RWPE2 (cell line): ENCODE measurements around the gene NTNG2.

Experiments used
- ATAC-seq: fragments of 200-7000 bp; cut with Tn5 transposase; 3 replicates; pipeline ENCODE4 v1.9.1; 2021; ENCODE audit warnings: low read depth
- DNase-seq: peaks from one replicate; pipeline ENCODE4 v3.0.0-alpha.2; 2020; ENCODE audit warnings: low spot score
- H3K27ac ChIP-seq: fragments of 450-650 bp; 2 replicates; pipeline ENCODE4 v1.5.1; 2017; ENCODE audit warnings: mild to moderate bottlenecking; ENCODE audit not compliant: poor library complexity, severe bottlenecking
- H3K27me3 ChIP-seq: fragments of 250-450 bp; sonication (Bioruptor Pico); 2 replicates; pipeline ENCODE4 v1.5.1; 2021; ENCODE audit warnings: mild to moderate bottlenecking, moderate library complexity; ENCODE audit not compliant: insufficient read depth, poor library complexity, severe bottlenecking
- H3K36me3 ChIP-seq: fragments of 250-450 bp; sonication (Bioruptor Pico); 2 replicates; pipeline ENCODE4 v1.5.1; 2020; ENCODE audit warnings: low read depth, mild to moderate bottlenecking, moderate library complexity
- H3K4me1 ChIP-seq: fragments of 250-450 bp; sonication (Bioruptor Pico); 2 replicates; pipeline ENCODE4 v1.5.1; 2021; ENCODE audit warnings: mild to moderate bottlenecking, moderate library complexity; ENCODE audit not compliant: insufficient read depth, poor library complexity, severe bottlenecking
- H3K4me3 ChIP-seq: fragments of 250-450 bp; sonication (Bioruptor Pico); 2 replicates; pipeline ENCODE4 v1.5.1; 2021; ENCODE audit warnings: mild to moderate bottlenecking, moderate library complexity; ENCODE audit not compliant: severe bottlenecking
- H3K9me3 ChIP-seq: fragments of 250-450 bp; sonication (Bioruptor Pico); 2 replicates; pipeline ENCODE4 v1.5.1; 2021; ENCODE audit warnings: mild to moderate bottlenecking, moderate library complexity; ENCODE audit not compliant: severe bottlenecking
- CTCF ChIP-seq: fragments of 450-650 bp; IDR thresholded peaks from one replicate; pipeline ENCODE4 v1.5.1; 2017; ENCODE audit warnings: mild to moderate bottlenecking, moderate library complexity; ENCODE audit not compliant: poor library complexity, severe bottlenecking

NTNG2 gene

GRCh38 chr9:132232522-132232921 lies 70.7 kb downstream of the NTNG2 start:
- Histone ChIP-seq H3K36me3 (no peaks in the 10 kb centered on the region), H3K27me3 (no peaks in the 10 kb centered on the region), H3K9me3 (no peaks in the 10 kb centered on the region), H3K4me3 (no peak overlapping the region), H3K27ac (no peak overlapping the region), H3K4me1 (no peaks in the 10 kb centered on the region)
- no peak for DNase-seq
- TF ChIP-seq CTCF: no peak
- ATAC-seq: no peak

- no peak for TF ChIP-seq CTCF
- H3K36me3 ChIP-seq: no peaks in the 10 kb centered on the region
- no peak overlapping the region for H3K27ac ChIP-seq
- no peak overlapping the region for H3K4me3 ChIP-seq
- no peaks in the 10 kb centered on the region for H3K27me3 ChIP-seq
- ATAC-seq (no peak), DNase-seq (no peak)
- no peaks in the 10 kb centered on the region for H3K4me1 ChIP-seq
- H3K9me3 ChIP-seq: no peaks in the 10 kb centered on the region
Measured at GRCh38 chr9:132233138-132233537, 71.3 kb downstream of the NTNG2 start.

GRCh38 chr9:132234535-132234934 lies 72.7 kb downstream of the NTNG2 start:
- Histone ChIP-seq H3K27ac (no peak overlapping the region), H3K27me3 (no peaks in the 10 kb centered on the region), H3K4me1 (no peaks in the 10 kb centered on the region), H3K9me3 (no peaks in the 10 kb centered on the region), H3K36me3 (no peaks in the 10 kb centered on the region), H3K4me3 (no peak overlapping the region)
- TF ChIP-seq CTCF: no peak
- DNase-seq: peak; percentile 22
- ATAC-seq: no peak

GRCh38 chr9:132235125-132235524 lies 73.3 kb downstream of the NTNG2 start:
- H3K4me1 ChIP-seq: no peaks in the 10 kb centered on the region
- H3K9me3 ChIP-seq: no peaks in the 10 kb centered on the region
- ATAC-seq (no peak), DNase-seq (peak; percentile 39)
- H3K27me3 ChIP-seq: no peaks in the 10 kb centered on the region
- no peak overlapping the region for H3K4me3 ChIP-seq
- no peak overlapping the region for H3K27ac ChIP-seq
- H3K36me3 ChIP-seq: no peaks in the 10 kb centered on the region
- TF ChIP-seq CTCF: no peak

- Histone ChIP-seq H3K9me3 (no peaks in the 10 kb centered on the region), H3K36me3 (no peaks in the 10 kb centered on the region), H3K27ac (no peak overlapping the region), H3K4me3 (no peak overlapping the region), H3K4me1 (no peaks in the 10 kb centered on the region), H3K27me3 (no peaks in the 10 kb centered on the region)
- peak; percentile 95 for TF ChIP-seq CTCF
- DNase-seq: peak; percentile 59
- ATAC-seq: peak; percentile 26
Measured at GRCh38 chr9:132235894-132236661, 74.2 kb downstream of the NTNG2 start.
